SH-SY5Y (cell line): Measurements from ENCODE around the gene C9orf152.

Experiments used
- GATA2 ChIP-seq: IDR thresholded peaks from 2 replicates; pipeline ENCODE4 v1.6.1; 2011; ENCODE audit warnings: mild to moderate bottlenecking, low read depth, low read length
- GATA3 ChIP-seq: IDR thresholded peaks from 2 replicates; pipeline ENCODE4 v1.6.1; 2011; ENCODE audit warnings: low read depth, mild to moderate bottlenecking, low read length, moderate library complexity

Gene C9orf152

GRCh38 chr9:110192531-110193261, 15.3 kb downstream of the C9orf152 start:
- no peak for TF ChIP-seq GATA3
- TF ChIP-seq GATA2, result no peak

GRCh38 chr9:110191615-110192014, 16.3 kb downstream of the C9orf152 start:
- TF ChIP-seq GATA3 (no peak), GATA2 (no peak)

GRCh38 chr9:110189559-110190320, 18.2 kb downstream of the C9orf152 start:
- TF ChIP-seq GATA3 (no peak), GATA2 (no peak)

- TF ChIP-seq GATA2 (no peak), GATA3 (no peak)
Observed at GRCh38 chr9:110188991-110189390, 19.0 kb downstream of the C9orf152 start.

- TF ChIP-seq GATA2 (no peak), GATA3 (no peak)
Observed at GRCh38 chr9:110188101-110188500, 19.9 kb downstream of the C9orf152 start.

- TF ChIP-seq GATA2 (no peak), GATA3 (no peak)
Observed at GRCh38 chr9:110187126-110187525, 20.8 kb downstream of the C9orf152 start.

- TF ChIP-seq GATA3 (no peak), GATA2 (no peak)
Observed at GRCh38 chr9:110186254-110186653, 21.7 kb downstream of the C9orf152 start.

- TF ChIP-seq GATA3 (no peak), GATA2 (no peak)
Observed at GRCh38 chr9:110185806-110186205, 22.2 kb downstream of the C9orf152 start.

DNA sequence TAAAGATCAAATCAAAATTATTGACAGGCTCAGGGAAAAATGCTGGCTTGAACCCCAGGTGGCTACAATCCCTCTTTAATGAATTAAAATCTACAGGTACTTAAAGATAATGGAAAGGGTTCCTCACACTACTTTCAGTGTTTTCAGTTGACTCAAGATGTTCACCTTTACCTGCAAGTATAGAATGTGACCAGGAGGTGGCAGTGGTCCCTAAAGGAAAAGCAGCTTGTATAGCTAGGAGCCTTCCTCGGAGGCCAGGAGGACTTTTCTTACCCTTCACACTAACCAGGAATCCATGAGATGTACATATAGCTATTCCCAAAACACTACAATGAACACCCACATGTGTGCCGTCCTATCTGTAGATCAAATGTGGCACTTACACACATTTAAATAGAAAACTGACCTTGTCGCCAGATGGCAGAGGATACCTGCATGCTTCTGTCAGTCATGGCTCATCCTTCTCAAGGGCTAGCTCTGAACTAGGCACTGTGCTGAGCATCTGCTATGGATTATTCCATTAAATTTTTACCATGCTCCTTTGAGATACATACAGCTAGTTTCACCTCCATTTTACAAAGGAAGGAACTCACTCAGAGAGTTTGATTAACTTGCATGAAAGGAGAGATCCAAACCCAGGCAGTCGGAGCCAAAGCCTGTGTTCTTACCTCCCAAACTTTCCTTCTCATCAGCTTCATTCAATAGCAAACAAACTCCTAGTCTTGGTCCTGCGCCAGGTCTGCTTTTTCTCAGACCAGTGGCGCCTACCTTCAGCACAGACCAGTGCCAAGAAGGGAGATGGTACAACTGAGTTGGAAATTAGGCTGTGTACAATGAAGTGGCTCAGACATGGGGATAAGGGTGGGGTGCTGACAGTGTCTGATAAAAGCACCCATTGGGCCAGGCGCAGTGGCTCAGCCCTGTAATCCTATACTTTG, 24.5 kb downstream of the C9orf152 start:
- no peak for TF ChIP-seq GATA3
- no peak for TF ChIP-seq GATA2

- no peak for TF ChIP-seq GATA3
- no peak for TF ChIP-seq GATA2
Observed at GRCh38 chr9:110180511-110181434, 27.2 kb downstream of the C9orf152 start.

- TF ChIP-seq GATA2, result no peak
- TF ChIP-seq GATA3, result no peak
Observed at GRCh38 chr9:110179734-110180133, 28.2 kb downstream of the C9orf152 start.

DNA sequence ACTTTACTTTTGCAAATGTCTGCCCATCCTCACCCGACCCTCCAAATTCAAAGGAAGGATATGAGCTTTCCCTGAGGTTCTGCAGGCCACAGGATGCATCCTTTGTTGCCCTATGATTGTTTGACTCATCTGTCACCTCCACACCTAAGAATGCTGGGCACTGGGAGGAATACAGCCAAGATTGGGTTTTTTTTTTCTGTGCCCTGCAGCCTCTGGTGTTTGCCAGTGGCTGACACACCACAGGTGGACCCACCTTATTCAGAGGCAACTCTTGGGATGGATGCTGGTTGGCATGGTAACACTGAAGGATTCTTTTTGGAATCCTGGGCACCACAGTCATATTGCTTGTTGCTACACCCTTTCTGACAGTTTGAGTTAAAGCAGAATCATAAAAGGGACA, 29.7 kb downstream of the C9orf152 start:
- TF ChIP-seq GATA2 (no peak), GATA3 (no peak)
